ENCODE data around the gene EYA4.

The EYA4 gene

DNA sequence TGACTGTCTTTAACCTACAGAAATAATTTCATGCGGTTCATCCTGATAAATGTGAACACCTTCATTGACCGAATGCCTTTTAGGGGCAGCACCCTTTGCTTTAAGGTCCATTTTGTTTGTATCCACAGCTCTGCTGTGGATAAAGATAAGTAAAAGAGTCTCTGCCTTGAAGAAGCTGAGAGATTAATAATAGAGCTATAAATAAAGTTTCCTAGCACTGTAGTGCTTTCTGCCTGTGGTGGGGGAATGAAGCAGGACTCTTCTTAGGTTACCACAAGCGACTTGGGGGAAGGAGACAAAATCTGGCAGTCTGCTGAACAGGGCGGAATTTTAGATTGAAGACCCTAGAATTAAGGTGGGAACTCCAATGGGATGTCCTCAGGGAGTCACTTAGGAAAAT lies 57.6 kb downstream of the EYA4 start:
- no peak for TF ChIP-seq ZNF366 (tag by site-specific recombination; conservative IDR thresholded peaks at IDR 0.05)
- no peak for TF ChIP-seq MEIS1 (CRISPR knock-in tag; IDR thresholded peaks at IDR 0.05; ENCODE audit: borderline replicate concordance)
- no peak for TF ChIP-seq ZNF768 (tag by site-specific recombination; IDR thresholded peaks at IDR 0.05)
- Histone ChIP-seq H3K36me3 (ENCODE audit: control insufficient read depth in 2 of 2, insufficient read depth in 1 of 2, low read length in 2 of 2) (no peaks in the 10 kb centered on the region), H3K27ac (ENCODE audit: extremely low read depth, low read depth, low read length) (no peak overlapping the region), H3K9me3 (ENCODE audit: control insufficient read depth, insufficient read depth, low read depth, low read length) (no peaks in the 10 kb centered on the region), H3K4me1 (ENCODE audit: control insufficient read depth, insufficient read depth, low read length) (peaks cover 2% of the 10 kb centered on the region; the same call in 1 of the 2 replicates), H3K4me3 (ENCODE audit: low read depth, low read length) (no peak overlapping the region)
- ChIA-PET POLR2A (no interaction called here), CTCF (interaction anchor here (1.0 kb wide), 1 partner anchor 108 kb away, joined by 3 read pairs; no protein-coding TSS in a partner anchor)

DNA sequence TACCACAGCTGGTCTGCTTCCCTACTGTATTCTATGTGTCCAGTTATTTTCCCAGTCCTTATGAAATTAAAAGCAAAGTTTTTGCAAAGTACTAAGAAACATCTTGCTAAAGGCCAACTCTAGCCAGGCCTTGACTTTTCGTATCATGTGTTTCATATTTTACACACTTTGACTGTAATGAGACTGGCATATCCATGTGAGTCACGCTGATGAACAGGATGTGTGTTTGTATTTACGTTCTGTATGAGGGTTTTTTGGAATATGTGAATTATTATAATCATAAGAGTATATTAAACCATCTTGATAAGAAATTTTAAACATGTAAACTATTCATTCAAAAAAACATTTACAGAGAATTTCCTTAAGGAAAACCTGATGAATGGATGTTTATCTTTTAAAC lies 59.7 kb downstream of the EYA4 start:
- CTCF ChIA-PET = no interaction called here
- peaks cover 2% of the 10 kb centered on the region; the same call in 1 of the 2 replicates for H3K4me1 ChIP-seq (ENCODE audit: control insufficient read depth, insufficient read depth, low read length)
- no peak overlapping the region for H3K27ac ChIP-seq (ENCODE audit: extremely low read depth, low read depth, low read length)
- H3K9me3 ChIP-seq (ENCODE audit: control insufficient read depth, insufficient read depth, low read depth, low read length) = no peaks in the 10 kb centered on the region
- H3K4me3 ChIP-seq (ENCODE audit: low read depth, low read length) = no peak overlapping the region
- H3K36me3 ChIP-seq (ENCODE audit: control insufficient read depth in 2 of 2, insufficient read depth in 1 of 2, low read length in 2 of 2) = no peaks in the 10 kb centered on the region
- POLR2A ChIA-PET = no interaction called here
- TF ChIP-seq ZNF350 (tag by site-specific recombination; IDR thresholded peaks at IDR 0.05) (no peak), ZNF843 (tag by site-specific recombination; IDR thresholded peaks at IDR 0.05) (no peak), ZNF155 (tag by site-specific recombination; IDR thresholded peaks at IDR 0.05) (no peak), ZNF521 (tag by site-specific recombination; IDR thresholded peaks at IDR 0.05) (no peak), ZNF302 (tag by site-specific recombination; IDR thresholded peaks at IDR 0.05; ENCODE audit: low read depth) (no peak)
- TF ChIP-seq, protein P1, sequence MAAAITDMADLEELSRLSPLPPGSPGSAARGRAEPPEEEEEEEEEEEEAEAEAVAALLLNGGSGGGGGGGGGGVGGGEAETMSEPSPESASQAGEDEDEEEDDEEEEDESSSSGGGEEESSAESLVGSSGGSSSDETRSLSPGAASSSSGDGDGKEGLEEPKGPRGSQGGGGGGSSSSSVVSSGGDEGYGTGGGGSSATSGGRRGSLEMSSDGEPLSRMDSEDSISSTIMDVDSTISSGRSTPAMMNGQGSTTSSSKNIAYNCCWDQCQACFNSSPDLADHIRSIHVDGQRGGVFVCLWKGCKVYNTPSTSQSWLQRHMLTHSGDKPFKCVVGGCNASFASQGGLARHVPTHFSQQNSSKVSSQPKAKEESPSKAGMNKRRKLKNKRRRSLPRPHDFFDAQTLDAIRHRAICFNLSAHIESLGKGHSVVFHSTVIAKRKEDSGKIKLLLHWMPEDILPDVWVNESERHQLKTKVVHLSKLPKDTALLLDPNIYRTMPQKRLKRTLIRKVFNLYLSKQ (tag by site-specific recombination; IDR thresholded peaks at IDR 0.05; ENCODE audit: borderline replicate concordance) = no peak

DNA sequence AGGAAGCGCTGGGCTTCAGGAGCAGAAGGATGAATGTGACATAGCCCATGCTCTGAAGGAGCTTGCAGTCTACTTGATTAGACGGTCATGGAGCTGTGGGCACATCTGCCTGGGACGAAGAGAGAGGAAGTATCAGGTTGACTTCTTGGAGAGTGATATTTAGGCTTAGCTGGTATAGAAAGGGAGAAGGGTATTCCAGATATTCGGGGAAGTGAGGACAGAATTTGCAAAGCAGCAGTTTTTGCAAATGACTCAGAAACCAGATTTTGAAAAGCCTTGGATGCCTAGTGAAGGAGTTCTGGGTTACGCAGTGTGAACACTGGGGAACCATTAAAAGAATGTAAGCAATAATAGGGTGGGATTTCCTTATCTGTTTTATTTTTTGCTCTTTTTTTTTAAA lies 60.7 kb downstream of the EYA4 start:
- Histone ChIP-seq H3K9me3 (ENCODE audit: control insufficient read depth, insufficient read depth, low read depth, low read length) (no peaks in the 10 kb centered on the region), H3K27ac (ENCODE audit: extremely low read depth, low read depth, low read length) (no peak overlapping the region), H3K36me3 (ENCODE audit: control insufficient read depth in 2 of 2, insufficient read depth in 1 of 2, low read length in 2 of 2) (no peaks in the 10 kb centered on the region), H3K4me1 (ENCODE audit: control insufficient read depth, insufficient read depth, low read length) (peaks cover 2% of the 10 kb centered on the region; the same call in 1 of the 2 replicates), H3K4me3 (ENCODE audit: low read depth, low read length) (no peak overlapping the region)
- POLR2A ChIA-PET = no interaction called here
- CTCF ChIA-PET = no interaction called here
- TF ChIP-seq ZNF843 (tag by site-specific recombination; IDR thresholded peaks at IDR 0.05) (no peak), ZNF112 (tag by site-specific recombination; IDR thresholded peaks at IDR 0.05) (no peak), ZNF664 (tag by site-specific recombination; IDR thresholded peaks at IDR 0.05) (no peak), ZNF776 (tag by site-specific recombination; IDR thresholded peaks at IDR 0.05; ENCODE audit: borderline replicate concordance) (no peak), SCRT2 (tag by site-specific recombination; IDR thresholded peaks at IDR 0.05) (no peak), SP2 (tag by site-specific recombination; IDR thresholded peaks at IDR 0.05) (no peak)
- TF ChIP-seq, protein P2, sequence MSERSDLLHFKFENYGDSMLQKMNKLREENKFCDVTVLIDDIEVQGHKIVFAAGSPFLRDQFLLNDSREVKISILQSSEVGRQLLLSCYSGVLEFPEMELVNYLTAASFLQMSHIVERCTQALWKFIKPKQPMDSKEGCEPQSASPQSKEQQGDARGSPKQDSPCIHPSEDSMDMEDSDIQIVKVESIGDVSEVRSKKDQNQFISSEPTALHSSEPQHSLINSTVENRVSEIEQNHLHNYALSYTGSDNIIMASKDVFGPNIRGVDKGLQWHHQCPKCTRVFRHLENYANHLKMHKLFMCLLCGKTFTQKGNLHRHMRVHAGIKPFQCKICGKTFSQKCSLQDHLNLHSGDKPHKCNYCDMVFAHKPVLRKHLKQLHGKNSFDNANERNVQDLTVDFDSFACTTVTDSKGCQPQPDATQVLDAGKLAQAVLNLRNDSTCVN (tag by site-specific recombination; optimal IDR thresholded peaks at IDR 0.05) = no peak

DNA sequence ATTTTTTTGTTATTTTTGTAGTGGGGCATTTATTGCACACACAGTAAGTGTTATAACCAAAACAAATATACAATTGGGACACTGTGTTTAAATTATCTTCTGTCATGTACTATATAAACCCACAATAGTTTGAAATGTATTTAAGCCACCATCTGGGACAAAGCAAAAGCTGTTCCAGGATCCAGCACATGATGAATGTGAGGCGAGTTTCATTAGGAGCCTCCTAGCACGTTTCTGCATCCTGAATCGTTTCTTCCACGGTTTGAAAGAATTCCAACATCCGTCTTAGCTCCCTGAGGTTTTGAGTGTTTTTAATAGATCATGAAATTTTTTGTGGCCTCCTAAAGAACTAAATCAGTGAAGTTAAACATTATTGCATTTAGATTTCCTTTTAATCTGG lies 65.8 kb downstream of the EYA4 start:
- H3K27ac ChIP-seq (ENCODE audit: extremely low read depth, low read depth, low read length) = no peak overlapping the region
- 0 out of 2 replicates have a peak, but pooled peaks cover 2% of the 10 kb centered on the region for H3K4me1 ChIP-seq (ENCODE audit: control insufficient read depth, insufficient read depth, low read length)
- POLR2A ChIA-PET = no interaction called here
- CTCF ChIA-PET = interaction anchor here (0.6 to 0.8 kb wide), 2 partner anchors 16 to 99 kb away, joined by 3 to 4 read pairs; no protein-coding TSS in a partner anchor
- no peak for TF ChIP-seq ZFP37 (tag by site-specific recombination; IDR thresholded peaks at IDR 0.05)
- H3K9me3 ChIP-seq (ENCODE audit: control insufficient read depth, insufficient read depth, low read depth, low read length) = no peaks in the 10 kb centered on the region
- H3K36me3 ChIP-seq (ENCODE audit: control insufficient read depth in 2 of 2, insufficient read depth in 1 of 2, low read length in 2 of 2) = no peaks in the 10 kb centered on the region
- H3K4me3 ChIP-seq (ENCODE audit: low read depth, low read length) = no peak overlapping the region
